Activated naive CD4-positive, alpha-beta T cell treated with anti-CD3 and anti-CD28 coated beads, Interleukin-2, amount 50 U/mL, for 24 hours (primary cell): Measurements from ENCODE around the gene CSRP1.

Experiments used
- H3K27ac Mint-ChIP-seq: one replicate; pipeline ENCODE4 v1.8.0; 2021; ENCODE audit warnings: mild to moderate bottlenecking, mixed read lengths
- H3K27me3 Mint-ChIP-seq: one replicate; pipeline ENCODE4 v1.8.0; 2021; ENCODE audit warnings: mixed read lengths
- H3K36me3 Mint-ChIP-seq: one replicate; pipeline ENCODE4 v1.8.0; 2021; ENCODE audit warnings: mixed read lengths
- H3K4me1 Mint-ChIP-seq: one replicate; pipeline ENCODE4 v1.8.0; 2021; ENCODE audit warnings: mixed read lengths
- H3K4me3 Mint-ChIP-seq: one replicate; pipeline ENCODE4 v1.8.0; 2021; ENCODE audit warnings: mild to moderate bottlenecking, mixed read lengths
- H3K9me3 Mint-ChIP-seq: one replicate; pipeline ENCODE4 v1.8.0; 2021; ENCODE audit warnings: mixed read lengths

The CSRP1 gene

GRCh38 chr1:201447903-201448871 is 58.7 kb downstream of the CSRP1 start:
- Mint-ChIP-seq H3K27me3 (peaks cover 2% of the 10 kb centered on the region), H3K9me3 (no peaks in the 10 kb centered on the region), H3K36me3 (peaks cover 2% of the 10 kb centered on the region), H3K27ac (no peak overlapping the region), H3K4me1 (peaks cover 5% of the 10 kb centered on the region), H3K4me3 (no peak overlapping the region)

GRCh38 chr1:201445310-201445709 is 61.6 kb downstream of the CSRP1 start:
- H3K4me1 Mint-ChIP-seq: peaks cover 5% of the 10 kb centered on the region
- no peak overlapping the region for H3K4me3 Mint-ChIP-seq
- H3K27me3 Mint-ChIP-seq: peaks cover 3% of the 10 kb centered on the region
- peaks cover 2% of the 10 kb centered on the region for H3K36me3 Mint-ChIP-seq
- no peaks in the 10 kb centered on the region for H3K9me3 Mint-ChIP-seq
- no peak overlapping the region for H3K27ac Mint-ChIP-seq

GRCh38 chr1:201444792-201445191 is 62.1 kb downstream of the CSRP1 start:
- H3K4me3 Mint-ChIP-seq: no peak overlapping the region
- H3K27me3 Mint-ChIP-seq: peaks cover 4% of the 10 kb centered on the region
- H3K4me1 Mint-ChIP-seq: peaks cover 5% of the 10 kb centered on the region
- H3K9me3 Mint-ChIP-seq: no peaks in the 10 kb centered on the region
- no peak overlapping the region for H3K27ac Mint-ChIP-seq
- H3K36me3 Mint-ChIP-seq: peaks cover 2% of the 10 kb centered on the region

- Mint-ChIP-seq H3K4me3 (no peak overlapping the region), H3K9me3 (no peaks in the 10 kb centered on the region), H3K27ac (no peak overlapping the region), H3K36me3 (peaks cover 2% of the 10 kb centered on the region), H3K27me3 (peaks cover 4% of the 10 kb centered on the region), H3K4me1 (peaks cover 5% of the 10 kb centered on the region)
Observed at GRCh38 chr1:201443747-201444146, 63.2 kb downstream of the CSRP1 start.

GRCh38 chr1:201436969-201437368 is 70.0 kb downstream of the CSRP1 start:
- Mint-ChIP-seq H3K27me3 (peaks cover 6% of the 10 kb centered on the region), H3K9me3 (no peaks in the 10 kb centered on the region), H3K4me1 (peaks cover 6% of the 10 kb centered on the region), H3K4me3 (no peak overlapping the region), H3K36me3 (no peaks in the 10 kb centered on the region), H3K27ac (no peak overlapping the region)

GRCh38 chr1:201436393-201436792 is 70.5 kb downstream of the CSRP1 start:
- no peak overlapping the region for H3K27ac Mint-ChIP-seq
- no peak overlapping the region for H3K4me3 Mint-ChIP-seq
- no peaks in the 10 kb centered on the region for H3K9me3 Mint-ChIP-seq
- peaks cover 6% of the 10 kb centered on the region for H3K27me3 Mint-ChIP-seq
- H3K4me1 Mint-ChIP-seq: peaks cover 6% of the 10 kb centered on the region
- no peaks in the 10 kb centered on the region for H3K36me3 Mint-ChIP-seq

GRCh38 chr1:201434266-201434665 is 72.7 kb downstream of the CSRP1 start:
- Mint-ChIP-seq H3K9me3 (no peaks in the 10 kb centered on the region), H3K4me3 (no peak overlapping the region), H3K4me1 (peaks cover 6% of the 10 kb centered on the region), H3K27me3 (peaks cover 6% of the 10 kb centered on the region), H3K27ac (no peak overlapping the region), H3K36me3 (no peaks in the 10 kb centered on the region)

GRCh38 chr1:201433609-201434008 is 73.3 kb downstream of the CSRP1 start:
- Mint-ChIP-seq H3K27ac (no peak overlapping the region), H3K4me1 (peaks cover 6% of the 10 kb centered on the region), H3K36me3 (no peaks in the 10 kb centered on the region), H3K9me3 (no peaks in the 10 kb centered on the region), H3K27me3 (peaks cover 6% of the 10 kb centered on the region), H3K4me3 (no peak overlapping the region)
